ENCODE measurements around the gene KNG1.

Gene KNG1

DNA sequence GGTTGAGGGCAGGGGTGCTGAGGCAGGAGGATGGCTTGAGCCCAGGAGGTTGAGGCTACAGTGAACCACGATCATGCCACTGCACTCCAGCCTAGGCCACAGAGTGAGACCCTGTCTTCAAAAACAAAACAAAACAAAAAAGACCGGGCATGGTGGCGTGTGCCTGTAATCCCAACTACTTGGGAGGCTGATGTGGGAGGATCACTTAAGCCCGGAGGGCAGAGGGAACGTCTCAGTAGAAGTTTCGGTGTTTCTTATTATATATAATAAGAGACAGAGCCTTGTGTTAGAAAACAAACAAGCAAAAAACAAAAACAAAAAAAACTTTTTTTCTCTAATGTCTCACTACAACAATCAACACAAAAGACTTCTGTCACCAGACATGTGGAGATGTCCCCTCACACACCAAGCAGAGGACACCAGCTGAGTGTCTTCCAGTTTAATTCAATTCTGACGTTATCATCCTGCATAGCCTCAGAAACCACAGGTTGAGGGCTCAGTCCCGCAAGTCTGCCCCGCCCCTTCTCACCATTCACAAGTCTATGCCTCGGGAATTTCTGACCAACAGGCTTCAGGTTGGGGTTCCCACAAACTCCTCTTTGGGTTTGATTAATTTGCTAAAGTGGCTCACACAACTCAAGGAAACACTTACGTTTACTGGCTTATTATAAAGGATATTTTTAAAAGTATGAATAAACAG, 42.2 kb downstream of the KNG1 start:
- TF ChIP-seq, protein P1, sequence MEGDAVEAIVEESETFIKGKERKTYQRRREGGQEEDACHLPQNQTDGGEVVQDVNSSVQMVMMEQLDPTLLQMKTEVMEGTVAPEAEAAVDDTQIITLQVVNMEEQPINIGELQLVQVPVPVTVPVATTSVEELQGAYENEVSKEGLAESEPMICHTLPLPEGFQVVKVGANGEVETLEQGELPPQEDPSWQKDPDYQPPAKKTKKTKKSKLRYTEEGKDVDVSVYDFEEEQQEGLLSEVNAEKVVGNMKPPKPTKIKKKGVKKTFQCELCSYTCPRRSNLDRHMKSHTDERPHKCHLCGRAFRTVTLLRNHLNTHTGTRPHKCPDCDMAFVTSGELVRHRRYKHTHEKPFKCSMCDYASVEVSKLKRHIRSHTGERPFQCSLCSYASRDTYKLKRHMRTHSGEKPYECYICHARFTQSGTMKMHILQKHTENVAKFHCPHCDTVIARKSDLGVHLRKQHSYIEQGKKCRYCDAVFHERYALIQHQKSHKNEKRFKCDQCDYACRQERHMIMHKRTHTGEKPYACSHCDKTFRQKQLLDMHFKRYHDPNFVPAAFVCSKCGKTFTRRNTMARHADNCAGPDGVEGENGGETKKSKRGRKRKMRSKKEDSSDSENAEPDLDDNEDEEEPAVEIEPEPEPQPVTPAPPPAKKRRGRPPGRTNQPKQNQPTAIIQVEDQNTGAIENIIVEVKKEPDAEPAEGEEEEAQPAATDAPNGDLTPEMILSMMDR (conservative IDR thresholded peaks at IDR 0.05), result no peak
- no peak overlapping the region for H3K27ac ChIP-seq

DNA sequence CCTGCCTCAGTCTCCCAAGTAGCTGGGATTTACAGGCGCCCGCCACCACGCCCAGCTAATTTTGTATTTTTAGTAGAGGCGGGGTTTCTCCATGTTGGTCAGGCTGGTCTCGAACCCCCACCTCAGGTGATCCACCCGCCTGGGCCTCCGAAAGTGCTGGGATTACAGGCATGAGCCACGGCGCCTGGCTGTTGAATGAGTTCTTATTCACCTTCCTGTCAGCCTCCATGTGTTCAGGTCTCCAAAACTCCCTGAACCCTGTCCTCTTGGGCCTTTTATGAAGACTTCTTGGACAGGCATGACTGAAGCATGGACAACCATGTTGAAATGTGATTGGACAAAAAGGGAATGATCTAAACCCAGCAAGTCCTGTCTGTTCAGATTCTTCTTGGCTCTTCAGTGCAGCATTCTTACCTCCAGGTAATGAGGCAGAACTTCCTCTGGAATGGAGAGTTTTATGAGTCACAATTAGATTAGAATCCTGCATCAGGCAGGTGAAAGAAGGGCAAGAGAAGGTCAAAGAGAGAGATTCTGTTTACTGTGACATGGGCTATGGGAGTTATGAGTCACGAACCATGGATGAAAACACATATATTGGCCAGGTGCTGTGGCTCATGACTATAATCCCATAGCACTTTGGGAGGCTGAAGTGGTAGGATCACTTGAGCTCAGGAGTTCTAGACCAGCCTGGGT, 43.1 kb downstream of the KNG1 start:
- TF ChIP-seq, protein P1 (conservative IDR thresholded peaks at IDR 0.05), result no peak
- H3K27ac ChIP-seq, result no peak overlapping the region

- no peak overlapping the region for H3K27ac ChIP-seq
- TF ChIP-seq, protein P1 (conservative IDR thresholded peaks at IDR 0.05), result no peak
These were observed 43.8 kb downstream of the KNG1 start for GRCh38 chr3:186760897-186761447.

DNA sequence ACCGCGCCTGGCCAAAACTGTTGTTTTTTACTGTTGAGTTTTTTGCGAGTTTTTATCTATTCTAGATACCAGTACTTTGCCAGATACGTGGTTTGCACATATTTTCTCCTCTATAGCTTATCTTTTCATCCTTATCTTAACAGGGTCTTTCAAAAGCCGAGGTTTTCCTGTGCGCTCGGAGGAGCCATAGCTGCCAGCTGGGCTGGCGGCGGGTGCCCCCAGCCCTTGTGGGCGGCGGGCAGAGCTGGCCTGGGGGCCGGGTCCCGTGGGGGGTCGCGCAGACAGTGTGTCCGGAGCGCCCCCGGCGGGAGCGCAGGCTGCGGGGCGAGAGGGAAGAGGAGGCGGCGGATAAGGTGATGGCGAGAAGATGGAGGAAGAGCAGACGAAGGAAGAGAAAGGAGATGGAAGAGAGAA, 55.1 kb downstream of the KNG1 start:
- no peak overlapping the region for H3K27ac ChIP-seq
- TF ChIP-seq, protein P1 (conservative IDR thresholded peaks at IDR 0.05), result no peak

- TF ChIP-seq, protein P1 (conservative IDR thresholded peaks at IDR 0.05), result no peak
- H3K27ac ChIP-seq, result no peak overlapping the region
These were observed 55.7 kb downstream of the KNG1 start for GRCh38 chr3:186772701-186773417.

DNA sequence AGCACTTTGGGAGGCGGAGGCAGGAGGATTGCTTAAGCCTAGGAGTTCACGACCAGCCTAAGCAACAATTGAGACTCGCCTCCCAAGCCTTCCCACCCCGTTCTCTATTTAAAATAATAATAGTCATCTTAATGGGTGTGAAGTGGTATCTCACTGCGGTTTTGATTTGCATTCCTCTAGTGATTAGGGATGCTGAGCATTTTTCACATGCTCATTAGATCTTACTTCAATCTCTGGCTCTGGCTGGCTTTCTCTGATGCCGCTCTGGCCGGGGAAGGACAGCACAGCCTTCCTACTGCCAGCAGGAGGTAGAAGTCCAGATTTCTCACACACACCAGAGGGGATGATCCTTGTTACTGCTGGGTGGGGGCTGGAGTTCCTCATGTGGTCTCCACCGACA, 58.8 kb downstream of the KNG1 start:
- TF ChIP-seq, protein P1 (conservative IDR thresholded peaks at IDR 0.05), result no peak
- no peak overlapping the region for H3K27ac ChIP-seq

GRCh38 chr3:186779204-186779603, 62.0 kb downstream of the KNG1 start:
- H3K27ac ChIP-seq, result no peak overlapping the region
- TF ChIP-seq, protein P1 (conservative IDR thresholded peaks at IDR 0.05), result no peak

Measured in VCaP (cell line).